GM12878 (cell line): ENCODE results near the gene NFYC. TPM values are rescaled to one million over a fixed set of nuclear protein-coding genes. Genes with fewer than 3 reads are reported as not detected.

Experiments
- ATAC-seq: fragments of 200-7000 bp; cut with Tn5 transposase; 3 replicates; pipeline ENCODE4 v1.9.1; 2020; ENCODE audit warnings: mild to moderate bottlenecking, moderate library complexity
- BruUV-seq: library from RNA; stranded (reverse); fragments of 400-500 nt; replicated peaks from 2 replicates; lab custom pipeline; 2021; lab: Mats Ljungman, UMichigan
- CTCF ChIA-PET: fragments of 300-600 bp; sonication (Branson Sonifier 250); formaldehyde crosslinking; extraction: SDS; loops from one replicate; lab custom pipeline; 2021; ENCODE audit warnings: inconsistent platforms; lab: Yijun Ruan, JAX
- POLR2A ChIA-PET: fragments of 350-600 bp; formaldehyde crosslinking; extraction: SDS; loops from one replicate; lab custom pipeline; 2021; ENCODE audit warnings: inconsistent platforms; lab: Charles Lee
- RAD21 ChIA-PET: fragments of 300-600 bp; sonication (Branson Sonifier 250); formaldehyde crosslinking; loops from one replicate; lab custom pipeline; 2023; ENCODE audit warnings: antibody characterized with exemption; ENCODE audit not compliant: unreplicated experiment; lab: Charles Lee
- SMC1A ChIA-PET: fragments of 300-600 bp; sonication (Branson Sonifier 250); formaldehyde crosslinking; loops from one replicate; lab custom pipeline; 2023; ENCODE audit not compliant: unreplicated experiment, uncharacterized antibody; lab: Charles Lee
- DNase-seq: peaks from one replicate; pipeline ENCODE4 v3.0.0-alpha.2; 2011; ENCODE audit warnings: low read depth, low spot score
- FAIRE-seq: peaks from 3 replicates; lab custom pipeline; 2011; peaks lifted over from hg19 to GRCh38; lab: Jason Lieb, UNC
- H2AFZ ChIP-seq: 2 replicates; pipeline ENCODE4 v1.6.0; 2011; ENCODE audit warnings: low read depth, low read length, control low read depth; ENCODE audit not compliant: control insufficient read depth
- H3K27ac ChIP-seq: 2 replicates; pipeline ENCODE4 v1.5.1; 2011; ENCODE audit warnings: control low read depth; ENCODE audit not compliant: control insufficient read depth, insufficient read depth
- H3K27me3 ChIP-seq, 2 experiments: replicated peaks in 1 of 2; 2 replicates each; pipeline versions ENCODE4 v1.6.0 to v1.6.1; 2011; ENCODE audit warnings: low read length in 1 of 2; ENCODE audit not compliant: control insufficient read depth in 2 of 2, insufficient read depth in 2 of 2
- H3K36me3 ChIP-seq, 2 experiments: 2 replicates each; pipeline ENCODE4 v1.5.1; 2011; ENCODE audit warnings: low read length in 1 of 2; ENCODE audit not compliant: control insufficient read depth in 2 of 2, insufficient read depth in 2 of 2
- H3K4me1 ChIP-seq: 2 replicates; pipeline ENCODE4 v1.6.1; 2011; ENCODE audit warnings: mild to moderate bottlenecking, low read length, moderate library complexity, mixed read lengths; ENCODE audit not compliant: control insufficient read depth, insufficient read depth
- H3K4me2 ChIP-seq: 2 replicates; pipeline ENCODE4 v1.6.0; 2011; ENCODE audit warnings: control low read depth; ENCODE audit not compliant: control insufficient read depth, insufficient read depth
- H3K4me3 ChIP-seq: fragments of 200-600 bp; sonication (generic); 2 replicates; pipeline ENCODE4 v1.5.1; 2016
- H3K79me2 ChIP-seq: 2 replicates; pipeline ENCODE4 v1.6.0; 2011; ENCODE audit warnings: low read length; ENCODE audit not compliant: control insufficient read depth, insufficient read depth
- H3K9ac ChIP-seq: 2 replicates; pipeline ENCODE4 v1.8.0; 2011; ENCODE audit warnings: low read length, control low read depth, mixed read lengths; ENCODE audit not compliant: control insufficient read depth, insufficient read depth
- H3K9me3 ChIP-seq: replicated peaks from 3 replicates; pipeline ENCODE4 v1.5.1; 2011; ENCODE audit warnings: mild to moderate bottlenecking, low read length; ENCODE audit not compliant: control insufficient read depth, insufficient read depth
- H4K20me1 ChIP-seq: 2 replicates; pipeline ENCODE4 v1.6.0; 2011; ENCODE audit not compliant: control insufficient read depth, insufficient read depth
- CUX1 ChIP-seq: IDR thresholded peaks from 2 replicates; pipeline ENCODE4 v1.6.1; 2012; ENCODE audit warnings: improper control_type of control experiment, low read depth, low read length; ENCODE audit not compliant: insufficient replicate concordance
- HSF1 ChIP-seq: fragments of 150-350 bp; IDR thresholded peaks from 2 replicates; pipeline ENCODE4 v1.6.1; 2014; ENCODE audit warnings: mild to moderate bottlenecking, low read depth, low read length
- NRF1 ChIP-seq: conservative IDR thresholded peaks from 2 replicates; pipeline ENCODE4 v1.6.1; 2011; ENCODE audit warnings: mild to moderate bottlenecking, low read depth, low read length, improper control_type of control experiment
- PML ChIP-seq: IDR thresholded peaks from 2 replicates; pipeline ENCODE4 v1.6.1; 2012; ENCODE audit warnings: low read length, inconsistent platforms
- PRDM15 ChIP-seq: fragments of 450-650 bp; formaldehyde crosslinking; IDR thresholded peaks from 2 replicates; pipeline ENCODE4 v1.4.0; 2020; ENCODE audit warnings: mild to moderate bottlenecking, moderate library complexity
- RELA ChIP-seq: fragments of 450-650 bp; IDR thresholded peaks from 2 replicates; pipeline ENCODE4 v1.8.0; 2014; ENCODE audit warnings: borderline replicate concordance; ENCODE audit not compliant: partially characterized antibody
- SIX5 ChIP-seq: IDR thresholded peaks from 2 replicates; pipeline ENCODE4 v1.6.1; 2011; ENCODE audit warnings: mild to moderate bottlenecking, low read depth, low read length, moderate library complexity; ENCODE audit not compliant: severe bottlenecking
- SPI1 ChIP-seq: IDR thresholded peaks from 2 replicates; pipeline ENCODE4 v1.6.1; 2011; ENCODE audit warnings: low read depth, mild to moderate bottlenecking, low read length, moderate library complexity, borderline replicate concordance; ENCODE audit not compliant: insufficient read depth
- WGBS: methylation state at CpG from one replicate; pipeline ENCODE4 v1.1.6; 2016; ENCODE audit warnings: low lambda C conversion rate; ENCODE audit not compliant: insufficient replicate concordance, insufficient coverage; ENCODE audit errors: missing lambda C conversion rate; 5-methylcytosine and 5-hydroxymethylcytosine counted together
- in situ Hi-C: fragments of 300-500 bp; cut with MboI; formaldehyde crosslinking; loops from 9 replicates; pipeline ENCODE4 v1.14.3; 2018; ENCODE audit warnings: mixed read lengths
- intact Hi-C: fragments of 100-400 bp; cut with micrococcal nuclease; formaldehyde crosslinking; loops from one replicate; pipeline ENCODE4 v1.14.2; 2022; ENCODE audit not compliant: unreplicated experiment
- polyA plus RNA-seq, 11 experiments: library from polyadenylated mRNA; depleted of rRNA in 4 of 11; unstranded in 6 of 11; stranded (reverse) in 5 of 11; fragments of >200 nt; fragmentation: Nextera tagmentation in 4 of 11; fragmentation: Illumina TruSeq in 1 of 11; extraction: Ambion mirVana in 4 of 11; extraction: Trizol in 1 of 11; gene quantifications; 1 replicate in 1 of 11; 2 replicates in 10 of 11; pipeline versions ENCODE4 v1.2.1 to v1.2.3, GENCODE V29; 2011 to 2016; ENCODE audit warnings: inconsistent platforms in 2 of 11, missing spikeins in 2 of 11, low read depth in 1 of 11
- total RNA-seq, 4 experiments: library from RNA; depleted of rRNA in 3 of 4; stranded (reverse); fragments of >200 nt in 3 of 4; fragmentation: Illumina TruSeq in 1 of 4; extraction: Trizol in 1 of 4; gene quantifications; 2 replicates each; pipeline versions ENCODE4 v1.2.1 to v1.2.3, GENCODE V29; 2013 to 2021
- TF ChIP-seq, protein P1 (sequence below): IDR thresholded peaks from 2 replicates; pipeline ENCODE4 v1.6.1; 2011; ENCODE audit warnings: low read depth, low read length, improper control_type of control experiment, borderline replicate concordance

The NFYC gene
- total and polyA plus RNA-seq, 10 of the 15 experiments (the other 5 are each of a cell fraction or from before 2014, with no cell fraction given), result 4.3 to 84.2 (median 58.3) TPM

DNA sequence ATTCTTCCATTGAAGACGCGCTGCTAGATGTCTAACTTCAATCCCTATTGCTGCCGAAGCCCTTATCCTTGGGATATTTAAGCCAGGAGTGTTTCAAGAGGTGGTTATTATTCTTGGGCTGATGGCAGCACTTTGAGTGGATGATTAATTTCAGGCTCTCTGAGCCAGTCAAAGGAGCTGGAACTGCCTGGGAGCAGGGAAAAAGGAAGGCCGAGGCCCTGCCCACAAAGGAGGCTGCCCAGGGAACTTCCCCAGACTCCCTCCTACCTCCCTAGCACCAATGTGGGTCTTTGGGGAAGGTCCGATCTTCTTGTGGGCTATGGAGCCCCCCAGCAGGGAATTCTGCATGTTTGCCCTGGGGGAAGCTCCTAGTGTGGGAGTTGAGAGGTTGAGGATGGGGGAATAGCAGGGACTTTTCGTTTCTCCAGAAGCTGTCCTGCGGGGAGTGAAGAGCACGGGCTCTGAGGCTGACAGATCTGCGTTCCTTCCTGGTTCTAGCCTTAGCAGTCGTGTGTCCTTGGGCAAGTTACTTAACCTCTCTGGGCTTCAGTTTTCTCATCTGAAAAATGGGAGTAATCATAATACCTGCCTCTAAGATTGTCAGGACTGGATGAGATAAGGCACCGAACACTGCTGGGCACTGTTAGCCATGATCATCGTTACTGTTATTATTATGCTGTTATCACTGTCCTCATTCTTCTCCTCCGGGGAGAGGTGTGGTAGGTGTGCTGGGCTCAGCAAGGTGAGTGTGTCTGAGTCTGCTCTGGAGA is 98.3 kb downstream of the NFYC start:
- H3K79me2 ChIP-seq, result no peaks in the 10 kb centered on the region
- no peaks in the 10 kb centered on the region for H3K36me3 ChIP-seq
- SMC1A ChIA-PET, result interaction anchor here (0.6 to 1.6 kb wide), 3 partner anchors 15 to 36 kb away, joined by 3 to 4 read pairs (median 4); no protein-coding TSS in a partner anchor
- no peak overlapping the region for H3K4me3 ChIP-seq
- CTCF ChIA-PET, result interaction anchor here (0.6 to 2.6 kb wide), 4 partner anchors 9 to 59 kb away, joined by 3 to 8 read pairs (median 4); no protein-coding TSS in a partner anchor
- RAD21 ChIA-PET, result interaction anchor here (0.8 kb wide), 1 partner anchor 61 kb away, joined by 3 read pairs; no protein-coding TSS in a partner anchor
- DNase-seq, result no peak
- POLR2A ChIA-PET, result no interaction called here
- no peaks in the 10 kb centered on the region for H4K20me1 ChIP-seq
- H3K9ac ChIP-seq, result no peak overlapping the region
- H3K4me2 ChIP-seq, result no peak overlapping the region
- intact Hi-C loops, result no loop called here
- peaks cover under 1% of the 10 kb centered on the region; the same call in 1 of the 2 replicates for H3K4me1 ChIP-seq
- WGBS, result 59% methylated on average over 12 of the region's 13 CpGs
- H3K27me3 ChIP-seq, result peaks cover 0 to 4% of the 10 kb centered on the region in 2 experiments; a peak in 1 of 4 replicates
- no peak for FAIRE-seq
- BruUV-seq, result no TSS peak
- in situ Hi-C loops, result no loop called here
- no peak overlapping the region for H2AFZ ChIP-seq
- H3K9me3 ChIP-seq, result no peaks in the 10 kb centered on the region
- no peak for ATAC-seq
- H3K27ac ChIP-seq, result no peak overlapping the region
- TF ChIP-seq PRDM15 (CRISPR knock-in tag), result no peak
- TF ChIP-seq, protein P1, sequence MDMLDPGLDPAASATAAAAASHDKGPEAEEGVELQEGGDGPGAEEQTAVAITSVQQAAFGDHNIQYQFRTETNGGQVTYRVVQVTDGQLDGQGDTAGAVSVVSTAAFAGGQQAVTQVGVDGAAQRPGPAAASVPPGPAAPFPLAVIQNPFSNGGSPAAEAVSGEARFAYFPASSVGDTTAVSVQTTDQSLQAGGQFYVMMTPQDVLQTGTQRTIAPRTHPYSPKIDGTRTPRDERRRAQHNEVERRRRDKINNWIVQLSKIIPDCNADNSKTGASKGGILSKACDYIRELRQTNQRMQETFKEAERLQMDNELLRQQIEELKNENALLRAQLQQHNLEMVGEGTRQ, result no peak
- no peak for TF ChIP-seq CUX1
- no peak for TF ChIP-seq SIX5
- TF ChIP-seq HSF1, result no peak
- TF ChIP-seq RELA, result no peak
- no peak for TF ChIP-seq SPI1
- no peak for TF ChIP-seq PML
- no peak for TF ChIP-seq NRF1
